Stimulated activated CD8-positive, alpha-beta memory T cell treated with anti-CD3 and anti-CD28 coated beads, Interleukin-12 subunit alpha, Interleukin-12 subunit beta, amount 100 ng/mL, for 1 hour (primary cell): ENCODE results near the gene SLC2A4RG.

Source experiments
- DNase-seq: peaks from one replicate; pipeline ENCODE4 v3.0.0-alpha.2; 2020; ENCODE audit warnings: low read depth

Gene SLC2A4RG

GRCh38 chr20:63741354-63741675 lies 1.7 kb downstream of the SLC2A4RG start:
- no peak for DNase-seq

- DNase-seq = no peak
Observed at GRCh38 chr20:63741676-63742380, 2.3 kb downstream of the SLC2A4RG start.

GRCh38 chr20:63742381-63743024 lies 2.9 kb downstream of the SLC2A4RG start:
- DNase-seq = no peak

- DNase-seq = no peak
Observed at GRCh38 chr20:63743210-63743970, 3.8 kb downstream of the SLC2A4RG start.

- DNase-seq = no peak
Observed at GRCh38 chr20:63744158-63744557, 4.6 kb downstream of the SLC2A4RG start.

GRCh38 chr20:63744574-63745423 lies 5.2 kb downstream of the SLC2A4RG start:
- DNase-seq = no peak

GRCh38 chr20:63745424-63745805 lies 5.8 kb downstream of the SLC2A4RG start:
- no peak for DNase-seq

GRCh38 chr20:63745961-63746731 lies 6.6 kb downstream of the SLC2A4RG start:
- DNase-seq = no peak

- no peak for DNase-seq
Observed at GRCh38 chr20:63746751-63747315, 7.3 kb downstream of the SLC2A4RG start.

- no peak for DNase-seq
Observed at GRCh38 chr20:63747622-63748069, 8.1 kb downstream of the SLC2A4RG start.

GRCh38 chr20:63748070-63748933 lies 8.7 kb downstream of the SLC2A4RG start:
- no peak for DNase-seq

- no peak for DNase-seq
Observed at GRCh38 chr20:63748934-63749270, 9.3 kb downstream of the SLC2A4RG start.

- DNase-seq = no peak
Observed at GRCh38 chr20:63749597-63750508, 10.3 kb downstream of the SLC2A4RG start.

- no peak for DNase-seq
Observed at GRCh38 chr20:63750807-63751470, 11.4 kb downstream of the SLC2A4RG start.

- no peak for DNase-seq
Observed at GRCh38 chr20:63751471-63752271, 12.1 kb downstream of the SLC2A4RG start.

GRCh38 chr20:63752411-63753101 lies 13.0 kb downstream of the SLC2A4RG start:
- DNase-seq = no peak

GRCh38 chr20:63753381-63753780 lies 13.8 kb downstream of the SLC2A4RG start:
- no peak for DNase-seq
